Subcutaneous adipose tissue (tissue), 4 donors: Measurements from ENCODE around the gene PALLD. TPM values are rescaled to one million over a fixed set of nuclear protein-coding genes. Genes with fewer than 3 reads are reported as not detected.

ENCODE experiments used
- CTCF ChIP-seq: fragments of 450-650 bp; IDR thresholded peaks from one replicate; pipeline ENCODE4 v1.5.1; 2016; ENCODE audit warnings: low read depth, mild to moderate bottlenecking, control low read depth, antibody characterized with exemption, moderate library complexity
- total RNA-seq, 4 donors: library from RNA; depleted of rRNA; stranded (reverse); fragments of >200 nt; gene quantifications; one replicate each; pipeline ENCODE4 v1.1.0, GENCODE V29; 2016

The PALLD gene
- total RNA-seq, 4 donors from 2014 or later = 94.1 to 118 (median 110) TPM

GRCh38 chr4:168499241-168499640 is 2.4 kb downstream of the PALLD start:
- no peak for TF ChIP-seq CTCF

GRCh38 chr4:168501407-168501806 is 4.6 kb downstream of the PALLD start:
- no peak for TF ChIP-seq CTCF

GRCh38 chr4:168502861-168503260 is 6.0 kb downstream of the PALLD start:
- TF ChIP-seq CTCF = no peak

GRCh38 chr4:168503652-168504362 is 7.0 kb downstream of the PALLD start:
- no peak for TF ChIP-seq CTCF

- TF ChIP-seq CTCF = no peak
Measured at GRCh38 chr4:168504526-168504925, 7.7 kb downstream of the PALLD start.

GRCh38 chr4:168506014-168506413 is 9.2 kb downstream of the PALLD start:
- TF ChIP-seq CTCF = no peak

GRCh38 chr4:168507178-168507815 is 10.4 kb downstream of the PALLD start:
- no peak for TF ChIP-seq CTCF
